HG03064 (cell line): ENCODE data around the gene PODNL1.
"Not testable (repeated sequence)": the region's sequence is repeated elsewhere in the genome, so short reads cannot be mapped to it uniquely, and the experiment has no call there.

Experiments
- ATAC-seq: cut with Tn5 transposase; IDR thresholded peaks from one replicate; pipeline ENCODE4 v1.9.1; 2021; ENCODE audit warnings: low read depth; ENCODE audit not compliant: unreplicated experiment

PODNL1 gene

GRCh38 chr19:13973479-13973878, 35.3 kb upstream of the PODNL1 start:
- ATAC-seq: not testable (repeated sequence)

DNA sequence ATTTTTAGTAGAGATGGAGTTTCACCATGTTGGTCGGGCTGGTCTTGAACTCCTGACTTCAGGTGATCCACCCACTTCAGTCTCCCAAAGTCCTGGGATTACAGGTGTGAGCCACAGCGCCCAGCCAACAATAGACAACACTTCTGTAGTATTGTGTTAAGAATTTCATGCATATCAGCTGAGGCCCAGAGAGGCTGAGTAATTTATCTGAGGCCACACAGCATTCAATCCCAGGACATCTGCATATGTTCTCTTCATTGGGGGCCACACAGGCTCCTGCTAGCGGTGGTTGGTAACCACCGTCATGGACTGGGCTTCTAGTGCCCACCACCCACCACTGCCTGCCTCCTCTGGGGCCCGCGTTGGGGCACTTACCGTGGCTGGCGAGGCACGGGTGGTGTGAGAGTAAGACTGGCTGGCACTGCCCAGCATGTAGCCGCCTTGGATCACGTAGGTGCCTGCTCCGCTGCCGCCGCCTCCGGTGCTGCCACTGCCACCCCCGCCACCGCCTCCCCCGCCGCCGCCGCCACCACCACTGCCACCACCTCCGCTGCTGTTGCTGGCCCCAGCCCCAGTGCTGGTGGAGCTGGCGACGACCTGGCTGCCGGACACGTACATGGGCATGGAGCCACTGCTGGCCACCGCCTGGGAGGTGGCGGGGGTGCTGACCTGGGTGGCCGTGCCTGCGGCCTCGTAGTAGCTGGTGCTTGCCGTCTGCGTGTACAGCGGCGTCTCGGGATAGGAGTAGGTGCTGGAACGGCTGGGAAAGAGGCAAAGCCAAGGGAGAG, 34.3 kb upstream of the PODNL1 start:
- no peak for ATAC-seq

DNA sequence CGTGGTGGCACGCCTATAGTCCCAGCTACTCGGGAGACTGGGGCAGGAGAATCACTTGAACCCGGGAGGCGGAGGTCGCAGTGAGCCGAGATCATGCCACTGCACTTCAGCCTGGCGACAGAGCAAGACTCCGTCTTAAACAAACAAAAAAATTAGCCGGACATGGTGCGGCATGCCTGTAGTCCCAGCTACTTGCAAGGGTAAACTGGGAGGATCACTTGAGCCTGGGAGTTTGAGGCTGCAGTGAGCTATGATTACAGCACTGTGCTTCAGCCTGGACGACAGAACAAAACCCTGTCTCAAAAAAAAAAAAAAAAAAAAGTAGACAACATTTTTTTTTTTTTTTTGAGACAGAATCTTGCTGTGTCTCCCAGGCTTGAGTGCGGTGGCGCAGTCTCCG, 33.7 kb upstream of the PODNL1 start:
- ATAC-seq: not testable (repeated sequence)

- no peak for ATAC-seq
These were observed 31.7 kb upstream of the PODNL1 start for GRCh38 chr19:13969897-13970296.

GRCh38 chr19:13968999-13969398, 30.8 kb upstream of the PODNL1 start:
- no peak for ATAC-seq

- no peak for ATAC-seq
These were observed 30.2 kb upstream of the PODNL1 start for GRCh38 chr19:13968383-13968935.

GRCh38 chr19:13967206-13967605, 29.0 kb upstream of the PODNL1 start:
- not testable (repeated sequence) for ATAC-seq

- ATAC-seq: no peak
These were observed 28.5 kb upstream of the PODNL1 start for GRCh38 chr19:13966684-13967128.

DNA sequence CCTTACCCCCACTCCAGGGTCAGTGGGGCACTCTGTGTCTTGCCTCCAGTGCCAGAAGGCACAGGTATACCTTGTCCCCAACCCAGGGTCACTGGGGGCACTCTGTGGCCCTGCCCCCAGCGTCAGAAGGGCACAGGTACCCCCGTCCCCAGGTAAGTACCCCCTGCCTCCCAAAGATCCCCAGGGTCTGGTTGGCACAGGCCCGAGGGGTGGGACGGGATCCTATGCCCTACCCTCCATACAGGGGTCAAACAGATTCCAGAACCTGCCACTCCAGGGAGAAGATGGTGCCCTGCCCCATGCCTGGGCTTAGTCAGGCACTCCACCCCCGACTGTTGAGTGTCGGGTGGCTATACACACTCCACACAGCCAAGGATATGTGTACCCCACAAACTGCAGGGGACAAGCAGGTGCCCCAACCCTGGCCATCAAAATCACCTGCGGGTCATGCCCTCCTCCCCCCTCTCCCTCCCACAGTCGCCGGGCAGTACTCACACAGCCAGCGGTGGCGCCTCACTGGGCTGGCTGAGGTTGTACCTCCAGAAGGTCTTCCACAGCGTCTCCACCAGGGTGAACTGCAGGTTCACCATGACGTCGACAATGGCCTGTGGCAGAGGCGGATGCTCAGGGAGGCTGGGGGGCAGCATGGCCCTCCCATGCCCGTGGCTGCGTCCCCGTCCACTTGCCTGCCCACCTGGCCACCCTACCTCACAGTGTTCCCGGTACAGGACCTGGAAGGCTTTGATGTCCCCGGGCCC, 27.9 kb upstream of the PODNL1 start:
- ATAC-seq: no peak

DNA sequence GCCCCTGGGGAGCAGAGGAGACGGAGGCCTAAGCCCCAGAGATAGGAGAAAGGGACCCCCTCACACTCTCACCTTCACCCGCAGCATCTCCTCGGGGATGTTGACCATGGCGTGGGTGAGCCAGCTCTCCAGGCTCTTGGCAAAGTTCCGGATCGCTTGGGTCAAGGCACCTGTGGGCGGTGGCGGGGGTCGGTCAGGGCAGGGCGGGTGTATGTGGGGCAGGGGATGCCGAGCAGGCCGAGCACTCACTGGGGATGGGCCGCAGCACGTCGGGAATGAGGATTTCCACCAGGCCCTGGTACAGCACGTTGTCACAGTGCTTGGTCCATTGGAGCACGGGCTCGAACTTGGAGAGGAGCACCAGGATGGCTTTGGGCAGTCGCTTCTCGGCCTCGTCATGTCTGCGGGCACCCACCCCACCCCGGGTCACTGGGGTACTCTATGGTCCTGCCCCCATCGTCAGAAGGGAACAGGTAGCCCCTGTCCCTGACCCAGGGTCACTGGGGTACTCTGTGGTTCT, 27.2 kb upstream of the PODNL1 start:
- ATAC-seq: no peak

DNA sequence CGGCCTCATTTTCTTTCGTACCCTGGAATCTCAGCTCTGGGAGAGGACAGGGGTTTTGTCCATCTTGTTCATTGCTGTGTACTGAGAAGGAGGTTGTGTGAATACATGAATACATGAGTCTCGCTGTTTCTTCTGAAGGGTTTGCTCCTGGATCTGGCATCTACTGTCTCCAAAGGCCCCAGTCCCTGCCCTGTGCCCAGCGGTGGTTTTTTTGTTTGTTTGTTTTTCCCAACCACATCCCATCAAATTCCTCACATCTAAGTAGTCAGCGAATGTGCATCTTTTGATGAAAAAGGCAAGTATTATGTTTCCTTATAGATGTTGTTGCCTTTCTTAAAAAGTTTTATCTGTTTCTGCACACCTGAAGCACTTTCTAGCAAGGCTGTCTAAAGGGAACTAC, 26.6 kb upstream of the PODNL1 start:
- no peak for ATAC-seq

GRCh38 chr19:13963603-13964105, 25.4 kb upstream of the PODNL1 start:
- ATAC-seq: no peak

GRCh38 chr19:13962699-13963602, 24.7 kb upstream of the PODNL1 start:
- no peak for ATAC-seq

GRCh38 chr19:13961826-13962698, 23.8 kb upstream of the PODNL1 start:
- no peak for ATAC-seq

- ATAC-seq: no peak
These were observed 22.9 kb upstream of the PODNL1 start for GRCh38 chr19:13960863-13961784.

DNA sequence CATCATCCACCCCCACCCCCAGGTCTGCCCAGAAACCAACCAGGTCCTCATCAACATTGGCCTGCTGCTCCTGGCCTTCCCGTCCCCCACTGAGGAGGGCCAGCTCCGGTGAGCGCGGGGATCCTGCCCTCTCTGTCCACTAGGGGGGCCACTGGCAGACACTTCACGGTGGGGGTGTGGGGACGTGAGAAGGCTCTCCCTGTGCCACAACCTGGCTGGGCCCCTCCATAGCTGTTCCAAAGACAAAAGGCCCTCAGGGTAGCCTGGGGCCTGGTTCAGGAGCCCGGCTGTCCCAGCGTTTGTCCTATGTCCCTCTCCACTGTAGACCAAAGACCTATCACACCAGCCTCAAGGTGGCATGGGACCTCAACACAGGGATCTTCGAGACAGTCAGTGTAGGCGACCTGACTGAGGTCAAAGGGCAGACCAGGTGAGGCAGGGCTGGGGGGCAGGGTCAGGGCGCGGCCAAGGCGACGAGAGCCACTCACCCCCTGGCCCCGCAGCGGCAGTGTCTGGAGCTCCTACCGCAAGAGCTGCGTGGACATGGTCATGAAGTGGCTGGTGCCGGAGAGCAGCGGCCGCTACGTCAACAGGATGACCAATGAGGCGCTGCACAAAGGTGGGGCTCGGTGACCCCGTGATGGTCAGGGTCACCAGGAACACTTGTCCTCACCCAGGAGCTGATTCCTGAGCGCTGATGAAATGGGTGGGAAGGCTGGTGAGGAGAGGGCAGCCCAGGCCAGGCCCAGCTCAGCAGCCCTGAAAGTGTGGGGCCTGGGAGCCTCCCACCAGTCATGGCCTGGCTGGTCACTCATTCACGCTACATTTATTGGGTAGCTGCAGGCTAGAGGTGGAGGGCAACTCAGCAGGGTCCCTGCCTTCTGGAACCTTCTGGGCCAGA, 22.0 kb upstream of the PODNL1 start:
- no peak for ATAC-seq
